Mesenchymal stem cell (in vitro differentiated cells and primary cell): Measurements from ENCODE around the gene TAPBP.

Experiments used
- DNase-seq: peaks from one replicate; pipeline ENCODE4 v3.0.0-alpha.2; 2013
- H2AFZ ChIP-seq: one replicate; pipeline ENCODE4 v1.6.1; 2013; ENCODE audit warnings: low read depth, mild to moderate bottlenecking, control low read depth, inconsistent platforms, low read length, moderate library complexity
- H2AK5ac ChIP-seq: 2 replicates; pipeline ENCODE4 v1.6.1; 2013; ENCODE audit warnings: low read length, moderate library complexity, mild to moderate bottlenecking, inconsistent platforms; ENCODE audit not compliant: severe bottlenecking
- H2BK120ac ChIP-seq: one replicate; pipeline ENCODE4 v1.6.1; 2013; ENCODE audit warnings: low read depth, mild to moderate bottlenecking, inconsistent platforms, low read length, moderate library complexity
- H2BK12ac ChIP-seq, 2 experiments: one replicate each; pipeline ENCODE4 v1.6.1; 2013; ENCODE audit warnings: inconsistent platforms in 2 of 2, low read length in 2 of 2, mild to moderate bottlenecking in 2 of 2, moderate library complexity in 2 of 2, control low read depth in 1 of 2
- H2BK15ac ChIP-seq: one replicate; pipeline ENCODE4 v1.6.1; 2013; ENCODE audit warnings: mild to moderate bottlenecking, low read depth, inconsistent platforms; ENCODE audit not compliant: poor library complexity, severe bottlenecking
- H2BK5ac ChIP-seq: 2 replicates; pipeline ENCODE4 v1.6.1; 2013; ENCODE audit warnings: low read depth, mild to moderate bottlenecking, low read length, control low read depth, inconsistent platforms; ENCODE audit not compliant: poor library complexity, severe bottlenecking
- H3K14ac ChIP-seq, 2 experiments: one replicate each; pipeline ENCODE4 v1.6.1; 2013; ENCODE audit warnings: inconsistent platforms in 2 of 2, low read length in 2 of 2, control low read depth in 1 of 2, mild to moderate bottlenecking in 1 of 2, moderate library complexity in 1 of 2
- H3K18ac ChIP-seq, 2 experiments: one replicate each; pipeline ENCODE4 v1.6.1; 2013; ENCODE audit warnings: inconsistent platforms in 2 of 2, low read length in 2 of 2, control low read depth in 1 of 2, low read depth in 1 of 2, mild to moderate bottlenecking in 1 of 2
- H3K23ac ChIP-seq, 2 experiments: one replicate each; pipeline ENCODE4 v1.6.1; 2013; ENCODE audit warnings: inconsistent platforms in 2 of 2, low read length in 2 of 2, mild to moderate bottlenecking in 2 of 2, moderate library complexity in 2 of 2, control low read depth in 1 of 2
- H3K27ac ChIP-seq: 2 replicates; pipeline ENCODE4 v1.5.1; 2013; ENCODE audit warnings: mild to moderate bottlenecking, moderate library complexity, low read length, control low read depth, inconsistent platforms; ENCODE audit not compliant: poor library complexity, severe bottlenecking
- H3K27me3 ChIP-seq, 2 experiments: 2 replicates each; pipeline versions ENCODE4 v1.6.1 to v1.7.0; 2013; ENCODE audit warnings: low read length in 2 of 2, mild to moderate bottlenecking in 2 of 2, moderate library complexity in 2 of 2, control low read depth in 1 of 2, inconsistent platforms in 1 of 2; ENCODE audit not compliant: control insufficient read depth in 1 of 2, insufficient read depth in 1 of 2
- H3K36me3 ChIP-seq, 2 experiments: 2 replicates each; pipeline versions ENCODE4 v1.6.1 to v1.7.0; 2013; ENCODE audit warnings: low read length in 2 of 2, control low read depth in 1 of 2, inconsistent platforms in 1 of 2, low read depth in 1 of 2, mild to moderate bottlenecking in 1 of 2; ENCODE audit not compliant: insufficient read depth in 2 of 2, control insufficient read depth in 1 of 2
- H3K4ac ChIP-seq, 2 experiments: one replicate each; pipeline ENCODE4 v1.6.1; 2013; ENCODE audit warnings: inconsistent platforms in 2 of 2, low read length in 2 of 2, mild to moderate bottlenecking in 2 of 2, moderate library complexity in 2 of 2, control low read depth in 1 of 2, low read depth in 1 of 2
- H3K4me1 ChIP-seq: 2 replicates; pipeline ENCODE4 v1.6.1; 2013; ENCODE audit warnings: low read depth, low read length, control low read depth; ENCODE audit not compliant: control insufficient read depth, insufficient read depth
- H3K4me2 ChIP-seq: 2 replicates; pipeline ENCODE4 v1.6.1; 2013; ENCODE audit warnings: low read length, mild to moderate bottlenecking, inconsistent platforms; ENCODE audit not compliant: poor library complexity, severe bottlenecking
- H3K4me3 ChIP-seq, 2 experiments: 2 replicates each; pipeline versions ENCODE4 v1.5.1 to v1.7.0; 2013; ENCODE audit warnings: low read length in 2 of 2, mild to moderate bottlenecking in 2 of 2, control low read depth in 1 of 2, low read depth in 1 of 2; ENCODE audit not compliant: insufficient read depth in 1 of 2
- H3K79me1 ChIP-seq: replicated peaks from 2 replicates; pipeline ENCODE4 v1.6.1; 2013; ENCODE audit warnings: mild to moderate bottlenecking, control low read depth, low read length, inconsistent platforms; ENCODE audit not compliant: poor library complexity, severe bottlenecking
- H3K9ac ChIP-seq: 2 replicates; pipeline ENCODE4 v1.7.0; 2013; ENCODE audit warnings: mild to moderate bottlenecking, low read length, moderate library complexity
- H3K9me3 ChIP-seq: 2 replicates; pipeline ENCODE4 v1.7.0; 2013; ENCODE audit warnings: mild to moderate bottlenecking, low read length; ENCODE audit not compliant: control insufficient read depth
- H4K8ac ChIP-seq: one replicate; pipeline ENCODE4 v1.6.1; 2013; ENCODE audit warnings: inconsistent platforms, mild to moderate bottlenecking, low read length, moderate library complexity
- H4K91ac ChIP-seq: one replicate; pipeline ENCODE4 v1.6.1; 2013; ENCODE audit warnings: mild to moderate bottlenecking, low read length, inconsistent platforms
- WGBS: methylation state at CpG from one replicate; pipeline ENCODE4 v1.1.7; 2013; ENCODE audit warnings: mixed read lengths; 5-methylcytosine and 5-hydroxymethylcytosine counted together

Gene TAPBP

DNA sequence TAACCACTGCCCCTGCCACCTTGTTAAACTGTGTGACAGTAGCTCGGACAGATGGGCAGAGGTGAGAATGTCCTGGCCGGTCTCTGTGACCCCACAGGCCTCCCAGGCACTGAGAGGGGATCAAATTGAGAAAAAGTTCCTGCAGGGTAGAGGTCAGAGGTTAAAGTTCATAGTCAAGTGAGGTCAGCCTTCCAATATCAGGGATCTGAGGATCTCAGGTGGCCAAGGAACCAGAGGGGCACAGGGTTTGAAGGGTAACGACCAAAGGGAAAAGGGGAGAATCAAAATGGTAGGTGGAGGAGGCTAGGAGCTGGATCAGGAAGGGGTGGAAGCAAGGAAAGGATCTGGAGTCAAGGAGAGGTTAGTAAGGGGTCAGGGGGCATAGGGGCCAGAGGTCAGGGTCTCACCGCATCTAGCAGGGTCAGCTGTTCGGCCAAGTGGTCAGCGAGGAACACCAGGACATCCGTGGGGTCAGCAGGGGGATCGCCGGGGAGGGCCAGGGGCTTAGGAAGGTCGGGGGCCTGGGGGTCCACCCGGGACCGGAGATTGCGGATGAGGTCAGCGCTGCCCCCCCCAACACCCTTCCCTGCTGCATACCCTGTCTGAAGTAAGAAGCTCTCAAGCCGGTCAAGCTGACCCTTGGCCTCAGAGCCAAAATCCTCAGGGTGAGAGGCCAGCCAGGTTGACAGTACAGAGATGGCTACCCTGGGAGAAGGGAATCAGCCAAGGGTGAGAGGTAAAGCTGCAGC is 18.1 kb downstream of the TAPBP start:
- Histone ChIP-seq H3K18ac (no peak overlapping the region), H2BK15ac (no peak overlapping the region), H3K27ac (no peak overlapping the region), H3K4me3 (no peak overlapping the region), H3K4me2 (no peak overlapping the region), H3K4ac (no peak overlapping the region), H2BK120ac (no peak overlapping the region), H3K9ac (no peak overlapping the region), H3K79me1 (peaks cover 38% of the 10 kb centered on the region), H2AK5ac (no peak overlapping the region), H2BK5ac (no peak overlapping the region), H4K91ac (no peak overlapping the region), H3K9me3 (no peaks in the 10 kb centered on the region), H4K8ac (no peak overlapping the region), H3K14ac (no peak overlapping the region), H2AFZ (no peak overlapping the region), H3K23ac (peak overlapping the region in 1 of 2 experiments; percentile 15), H3K27me3 (no peaks in the 10 kb centered on the region), H2BK12ac (peak overlapping the region in 1 of 2 experiments; percentile 3), H3K36me3 (peaks cover 43 to 58% of the 10 kb centered on the region in 2 experiments), H3K4me1 (peaks cover 18% of the 10 kb centered on the region)
- WGBS: 96% methylated on average over 11 of the region's 15 CpGs
- no peak for DNase-seq

DNA sequence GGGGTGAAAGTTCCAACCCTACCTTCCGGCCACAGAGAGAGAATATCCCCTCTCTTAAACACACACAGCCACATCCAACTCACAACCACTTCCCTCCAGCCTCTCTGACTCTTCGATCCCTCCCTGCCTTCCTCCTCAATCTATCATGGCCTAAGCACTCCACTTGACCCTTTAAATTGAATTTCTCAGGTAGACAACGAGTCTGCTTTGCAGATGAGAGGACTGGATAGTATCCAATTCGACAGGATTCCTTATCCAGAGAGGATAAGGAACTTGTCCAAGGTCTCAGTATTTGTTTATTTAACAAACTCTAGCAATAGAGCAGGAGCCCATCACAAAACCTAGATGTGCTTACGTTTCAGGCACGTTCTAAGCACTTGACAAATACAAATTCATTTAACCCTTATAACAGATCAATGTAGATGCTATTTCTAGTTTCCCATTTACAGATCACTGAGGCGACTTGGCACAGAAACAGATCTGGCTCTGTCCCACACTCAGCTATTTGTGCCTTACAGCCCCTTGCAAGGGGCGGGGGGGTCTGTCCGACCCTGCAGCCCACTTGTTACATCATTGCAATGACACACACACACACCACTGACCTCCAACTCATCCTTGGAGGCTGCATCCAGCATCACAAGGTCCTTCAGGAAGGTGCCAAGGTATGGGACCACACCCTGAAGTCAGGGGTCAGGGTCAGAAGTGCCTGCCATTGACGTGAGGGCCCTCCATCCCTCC is 19.6 kb downstream of the TAPBP start:
- Histone ChIP-seq H3K4me2 (no peak overlapping the region), H3K4me1 (peaks cover 19% of the 10 kb centered on the region), H2BK15ac (no peak overlapping the region), H2BK120ac (no peak overlapping the region), H3K4me3 (no peak overlapping the region), H4K91ac (no peak overlapping the region), H3K79me1 (peaks cover 43% of the 10 kb centered on the region), H3K14ac (no peak overlapping the region), H3K18ac (no peak overlapping the region), H2BK12ac (no peak overlapping the region), H2AFZ (no peak overlapping the region), H3K27ac (no peak overlapping the region), H3K36me3 (peaks cover 43 to 61% of the 10 kb centered on the region in 2 experiments), H2BK5ac (no peak overlapping the region), H3K27me3 (no peaks in the 10 kb centered on the region), H4K8ac (no peak overlapping the region), H3K9ac (peak overlapping the region; percentile 12), H3K4ac (no peak overlapping the region), H3K9me3 (no peaks in the 10 kb centered on the region), H2AK5ac (no peak overlapping the region), H3K23ac (no peak overlapping the region)
- DNase-seq: no peak
- WGBS: 73% methylated on average over 10 of the region's 10 CpGs

DNA sequence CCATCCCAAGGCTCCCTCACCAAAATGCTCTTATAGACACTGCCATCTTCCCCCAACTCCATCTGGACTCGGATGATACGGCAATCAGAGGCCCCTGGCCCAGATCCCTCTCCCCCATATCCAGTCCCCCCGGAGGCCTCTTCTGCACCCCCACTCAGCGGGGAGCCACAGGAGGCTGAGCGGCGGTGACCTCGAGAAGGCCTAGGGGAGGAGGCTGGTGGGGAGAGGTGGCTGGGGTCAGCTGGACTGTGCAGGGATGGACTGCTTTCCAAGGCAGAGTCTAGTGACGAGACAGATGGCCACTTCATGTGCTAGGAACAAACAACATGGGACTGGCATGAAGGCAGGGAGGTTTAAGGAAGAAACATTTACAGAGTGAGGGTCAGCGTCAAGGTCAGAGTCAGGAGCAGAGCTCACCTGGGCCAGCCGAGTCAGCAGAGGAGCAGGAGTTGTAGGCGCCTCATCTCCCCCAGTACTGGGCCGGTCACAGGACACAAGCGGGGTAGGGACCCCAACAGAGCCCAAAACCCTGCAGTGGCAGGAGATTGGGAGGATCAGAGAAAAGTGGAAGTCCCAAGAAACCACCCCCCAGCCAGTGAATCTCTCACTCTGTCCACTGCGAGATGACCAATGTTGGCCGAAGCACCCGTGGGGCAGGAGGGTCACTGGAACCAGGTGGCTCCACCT is 20.7 kb downstream of the TAPBP start:
- Histone ChIP-seq H3K23ac (no peak overlapping the region), H3K4ac (no peak overlapping the region), H3K4me3 (no peak overlapping the region), H3K4me1 (peaks cover 20% of the 10 kb centered on the region), H3K27me3 (no peaks in the 10 kb centered on the region), H3K9ac (no peak overlapping the region), H4K91ac (no peak overlapping the region), H3K9me3 (no peaks in the 10 kb centered on the region), H3K18ac (no peak overlapping the region), H3K36me3 (peaks cover 43 to 62% of the 10 kb centered on the region in 2 experiments), H4K8ac (no peak overlapping the region), H2BK15ac (no peak overlapping the region), H3K4me2 (no peak overlapping the region), H3K27ac (no peak overlapping the region), H3K14ac (no peak overlapping the region), H2BK5ac (no peak overlapping the region), H2AK5ac (no peak overlapping the region), H2BK12ac (no peak overlapping the region), H3K79me1 (peaks cover 45% of the 10 kb centered on the region), H2AFZ (no peak overlapping the region), H2BK120ac (no peak overlapping the region)
- DNase-seq: no peak
- 94% methylated on average over 15 of the region's 16 CpGs for WGBS

DNA sequence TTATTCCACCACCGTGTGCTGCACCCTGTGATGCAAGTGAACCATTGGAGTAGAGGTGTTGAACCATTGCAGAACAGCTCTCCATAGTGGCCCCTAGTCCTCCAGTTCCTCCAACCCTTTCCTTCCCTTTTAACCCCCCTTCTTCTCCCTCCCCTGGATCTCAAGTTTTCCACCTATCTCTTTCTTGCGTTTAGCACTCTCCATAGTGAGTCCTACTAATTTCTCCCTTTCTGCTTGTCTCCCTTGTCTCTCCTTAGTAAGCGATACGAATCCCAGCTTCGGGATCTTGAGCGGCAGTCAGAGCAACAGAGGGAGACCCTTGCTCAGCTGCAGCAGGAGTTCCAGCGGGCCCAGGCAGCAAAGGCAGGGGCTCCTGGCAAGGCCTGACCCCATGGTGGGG is 23.4 kb downstream of the TAPBP start:
- H4K91ac ChIP-seq: no peak overlapping the region
- H3K36me3 ChIP-seq: peaks cover 50 to 74% of the 10 kb centered on the region in 2 experiments
- no peak overlapping the region for H2AFZ ChIP-seq
- H2BK5ac ChIP-seq: no peak overlapping the region
- no peak overlapping the region for H2AK5ac ChIP-seq
- peak overlapping the region in 1 of 2 experiments; percentile 97 for H3K4me3 ChIP-seq
- 89% methylated on average over 7 of the region's 7 CpGs for WGBS
- H2BK12ac ChIP-seq: no peak overlapping the region
- no peak overlapping the region for H3K14ac ChIP-seq
- H3K27me3 ChIP-seq: no peaks in the 10 kb centered on the region
- no peak overlapping the region for H2BK120ac ChIP-seq
- H2BK15ac ChIP-seq: no peak overlapping the region
- H3K4me2 ChIP-seq: peak overlapping the region; percentile 78
- no peak overlapping the region for H3K27ac ChIP-seq
- H3K4me1 ChIP-seq: peaks cover 15% of the 10 kb centered on the region
- no peak overlapping the region for H4K8ac ChIP-seq
- H3K9ac ChIP-seq: peak overlapping the region; percentile 96
- no peak overlapping the region for H3K23ac ChIP-seq
- no peak overlapping the region for H3K4ac ChIP-seq
- no peak overlapping the region for H3K18ac ChIP-seq
- H3K79me1 ChIP-seq: peaks cover 39% of the 10 kb centered on the region
- no peak for DNase-seq
- no peaks in the 10 kb centered on the region for H3K9me3 ChIP-seq
